Right atrium auricular region (tissue), 2 donors: ENCODE results near the gene SIRT5. TPM values are rescaled to one million over a fixed set of nuclear protein-coding genes. Genes with fewer than 3 reads are reported as not detected.

Experiments
- DNase-seq: peaks from one replicate; pipeline ENCODE4 v3.0.0-alpha.2; 2019; ENCODE audit warnings: low spot score
- H3K27ac ChIP-seq, 2 donors: fragments of 200-600 bp; sonication (generic); 1 replicate in 1 of 2; 2 replicates in 1 of 2; pipeline ENCODE4 v1.5.1; 2016 to 2019
- H3K27me3 ChIP-seq, 2 donors: fragments of 200-600 bp; sonication (generic); one replicate each; pipeline versions ENCODE4 v1.5.1 to v1.6.0; 2017 to 2019
- H3K36me3 ChIP-seq: fragments of 200-600 bp; sonication (generic); one replicate; pipeline ENCODE4 v1.5.1; 2016
- H3K4me1 ChIP-seq, 2 donors: fragments of 200-600 bp; sonication (generic); one replicate each; pipeline versions ENCODE4 v1.5.1 to v1.6.0; 2017 to 2019
- H3K4me3 ChIP-seq, 2 donors: fragments of 200-600 bp; sonication (generic); 1 replicate in 1 of 2; 2 replicates in 1 of 2; pipeline ENCODE4 v1.5.1; 2017 to 2019; ENCODE audit warnings: mild to moderate bottlenecking in 1 of 2, moderate library complexity in 1 of 2
- H3K9me3 ChIP-seq, 2 donors: fragments of 200-600 bp; sonication (generic); one replicate each; pipeline ENCODE4 v1.5.1; 2019
- CTCF ChIP-seq, 2 donors: fragments of 200-600 bp; sonication (generic); IDR thresholded peaks; one replicate each; pipeline ENCODE4 v1.5.1; 2019; ENCODE audit warnings: antibody characterized with exemption in 2 of 2
- total RNA-seq, 2 donors: library from RNA; depleted of rRNA; stranded (reverse); fragments of >200 nt; gene quantifications; one replicate each; pipeline ENCODE4 v1.1.0, GENCODE V29; 2016

The SIRT5 gene
- total RNA-seq, 2 donors from 2014 or later: 17.9 to 31.2 TPM

- DNase-seq: no peak
- no peak for TF ChIP-seq CTCF (IDR thresholded peaks at IDR 0.05)
- Histone ChIP-seq H3K9me3 (no peaks in the 10 kb centered on the region), H3K36me3 (peaks cover 4% of the 10 kb centered on the region), H3K27ac (no peak overlapping the region), H3K27me3 (no peaks in the 10 kb centered on the region), H3K4me3 (no peak overlapping the region), H3K4me1 (no peaks in the 10 kb centered on the region)
These were observed 78.9 kb downstream of the SIRT5 start for GRCh38 chr6:13653296-13653695.

GRCh38 chr6:13654496-13654895 is 80.1 kb downstream of the SIRT5 start:
- no peak for DNase-seq
- no peaks in the 10 kb centered on the region for H3K27me3 ChIP-seq
- no peak overlapping the region for H3K27ac ChIP-seq
- no peak overlapping the region for H3K4me3 ChIP-seq
- H3K36me3 ChIP-seq: peaks cover 4% of the 10 kb centered on the region
- H3K9me3 ChIP-seq: no peaks in the 10 kb centered on the region
- peaks cover 0 to 6% of the 10 kb centered on the region in 2 donors for H3K4me1 ChIP-seq
- TF ChIP-seq CTCF (IDR thresholded peaks at IDR 0.05): no peak

GRCh38 chr6:13655700-13656099 is 81.3 kb downstream of the SIRT5 start:
- Histone ChIP-seq H3K9me3 (no peaks in the 10 kb centered on the region), H3K27ac (no peak overlapping the region), H3K4me1 (peaks cover 0 to 12% of the 10 kb centered on the region in 2 donors), H3K36me3 (peaks cover 4% of the 10 kb centered on the region), H3K4me3 (no peak overlapping the region), H3K27me3 (no peaks in the 10 kb centered on the region)
- no peak for DNase-seq
- TF ChIP-seq CTCF (IDR thresholded peaks at IDR 0.05): no peak

- Histone ChIP-seq H3K4me1 (peaks cover 0 to 22% of the 10 kb centered on the region in 2 donors), H3K27me3 (no peaks in the 10 kb centered on the region), H3K4me3 (no peak overlapping the region), H3K27ac (no peak overlapping the region), H3K9me3 (no peaks in the 10 kb centered on the region), H3K36me3 (peaks cover 4% of the 10 kb centered on the region)
- TF ChIP-seq CTCF (IDR thresholded peaks at IDR 0.05): no peak
- no peak for DNase-seq
These were observed 85.9 kb downstream of the SIRT5 start for GRCh38 chr6:13660273-13660672.

- Histone ChIP-seq H3K9me3 (no peaks in the 10 kb centered on the region), H3K27ac (no peak overlapping the region), H3K4me3 (no peak overlapping the region), H3K36me3 (peaks cover 4% of the 10 kb centered on the region), H3K4me1 (peaks cover 0 to 26% of the 10 kb centered on the region in 2 donors), H3K27me3 (no peaks in the 10 kb centered on the region)
- DNase-seq: no peak
- TF ChIP-seq CTCF (IDR thresholded peaks at IDR 0.05): no peak
These were observed 86.5 kb downstream of the SIRT5 start for GRCh38 chr6:13660893-13661292.

GRCh38 chr6:13661647-13662046 is 87.2 kb downstream of the SIRT5 start:
- Histone ChIP-seq H3K36me3 (peaks cover under 1% of the 10 kb centered on the region), H3K4me1 (peaks cover 0 to 26% of the 10 kb centered on the region in 2 donors)

More at GRCh38 chr6:13661647-13662046, 87.2 kb downstream of the SIRT5 start:
- no peak for TF ChIP-seq CTCF (IDR thresholded peaks at IDR 0.05)
- Histone ChIP-seq H3K27ac (no peak overlapping the region), H3K4me3 (no peak overlapping the region), H3K27me3 (no peaks in the 10 kb centered on the region), H3K9me3 (no peaks in the 10 kb centered on the region)
- DNase-seq: no peak
